PC-9 (cell line): ENCODE measurements around the gene GJB1. TPM values are rescaled to one million over a fixed set of nuclear protein-coding genes. Genes with fewer than 3 reads are reported as not detected.

Experiments
- BruUV-seq: library from RNA; stranded (reverse); fragments of 400-500 nt; replicated peaks from 2 replicates; lab custom pipeline; 2021; lab: Mats Ljungman, UMichigan
- CTCF ChIA-PET: fragments of 300-600 bp; sonication (Branson Sonifier 250); formaldehyde crosslinking; loops from one replicate; lab custom pipeline; 2022; ENCODE audit warnings: antibody characterized with exemption; lab: Charles Lee
- POLR2A ChIA-PET: fragments of 300-600 bp; sonication (Branson Sonifier 250); formaldehyde crosslinking; loops from one replicate; lab custom pipeline; 2022; ENCODE audit warnings: antibody characterized with exemption; ENCODE audit not compliant: unreplicated experiment; lab: Charles Lee
- DNase-seq, 2 experiments: peaks; one replicate each; pipeline versions ENCODE4 v3.0.0 to v3.0.0-alpha.2; 2015 to 2022; ENCODE audit warnings: mixed read lengths in 1 of 2
- H2AFZ ChIP-seq: fragments of 200-600 bp; sonication (generic); 2 replicates; pipeline ENCODE4 v1.8.1; 2017; ENCODE audit warnings: antibody characterized with exemption
- H3F3A ChIP-seq: fragments of 200-600 bp; sonication (generic); 2 replicates; pipeline ENCODE4 v1.8.1; 2017; ENCODE audit warnings: antibody characterized with exemption, mild to moderate bottlenecking, low read depth; ENCODE audit not compliant: insufficient read depth
- H3K27ac ChIP-seq: fragments of 200-600 bp; sonication (generic); 2 replicates; pipeline ENCODE4 v1.6.1; 2016; ENCODE audit warnings: mixed run types
- H3K27me3 ChIP-seq: fragments of 200-600 bp; sonication (generic); 2 replicates; pipeline ENCODE4 v1.6.1; 2016; ENCODE audit warnings: low read depth, mixed run types; ENCODE audit not compliant: insufficient read depth
- H3K36me3 ChIP-seq: fragments of 200-600 bp; sonication (generic); 2 replicates; pipeline ENCODE4 v1.6.1; 2016; ENCODE audit warnings: low read depth, mixed run types
- H3K4me1 ChIP-seq: fragments of 200-600 bp; sonication (generic); replicated peaks from 2 replicates; pipeline ENCODE4 v1.6.1; 2016; ENCODE audit warnings: mixed run types; ENCODE audit not compliant: insufficient read depth
- H3K4me2 ChIP-seq: fragments of 200-600 bp; sonication (generic); 2 replicates; pipeline ENCODE4 v1.6.1; 2017; ENCODE audit warnings: mixed run types
- H3K4me3 ChIP-seq: fragments of 200-600 bp; sonication (generic); 2 replicates; pipeline ENCODE4 v1.6.1; 2016; ENCODE audit warnings: mixed run types
- H3K79me2 ChIP-seq: fragments of 200-600 bp; sonication (generic); 2 replicates; pipeline ENCODE4 v1.6.1; 2017; ENCODE audit warnings: low read depth, mixed run types
- H3K9me2 ChIP-seq: fragments of 200-600 bp; sonication (generic); 2 replicates; pipeline ENCODE4 v1.8.1; 2017; ENCODE audit warnings: mild to moderate bottlenecking; ENCODE audit not compliant: insufficient read depth
- H3K9me3 ChIP-seq: fragments of 200-600 bp; sonication (generic); 2 replicates; pipeline ENCODE4 v1.8.1; 2016; ENCODE audit warnings: low read depth; ENCODE audit not compliant: insufficient read depth
- H4K20me1 ChIP-seq: fragments of 200-600 bp; sonication (generic); 2 replicates; pipeline ENCODE4 v1.8.1; 2017; ENCODE audit not compliant: insufficient read depth
- CTCF ChIP-seq: fragments of 200-600 bp; sonication (generic); conservative IDR thresholded peaks from 2 replicates; pipeline ENCODE4 v1.6.1; 2017; ENCODE audit warnings: mixed run types, antibody characterized with exemption, mild to moderate bottlenecking, moderate library complexity
- EZH2 ChIP-seq: fragments of 200-600 bp; sonication (generic); IDR thresholded peaks from 2 replicates; pipeline ENCODE4 v1.8.0; 2017; ENCODE audit warnings: antibody characterized with exemption, low read depth
- intact Hi-C: fragments of 100-400 bp; cut with micrococcal nuclease; formaldehyde crosslinking; loops from one replicate; pipeline ENCODE4 v1.10.0; 2022; ENCODE audit not compliant: unreplicated experiment
- total RNA-seq: library from RNA; stranded (reverse); gene quantifications from 2 replicates; pipeline ENCODE4 v1.2.3, GENCODE V29; 2021

The GJB1 gene
- total RNA-seq, 1 experiment from 2014 or later: not detected

- Histone ChIP-seq H3K36me3 (no peaks in the 10 kb centered on the region; the same call in 1 of the 2 replicates), H2AFZ (no peak overlapping the region), H3K9me2 (no peaks in the 10 kb centered on the region), H3K79me2 (no peaks in the 10 kb centered on the region), H3K4me1 (no peaks in the 10 kb centered on the region), H4K20me1 (no peaks in the 10 kb centered on the region), H3F3A (no peaks in the 10 kb centered on the region), H3K4me3 (no peak overlapping the region), H3K9me3 (no peaks in the 10 kb centered on the region), H3K27me3 (no peaks in the 10 kb centered on the region), H3K4me2 (no peak overlapping the region), H3K27ac (no peak overlapping the region)
- TF ChIP-seq CTCF: no peak
- no peak for TF ChIP-seq EZH2
- DNase-seq: no peak
- ChIA-PET POLR2A (no interaction called here), CTCF (no interaction called here)
- intact Hi-C loops: no loop called here
- no TSS peak for BruUV-seq
Observed at GRCh38 chrX:71244359-71245128, 21.5 kb downstream of the GJB1 start.

- Histone ChIP-seq H2AFZ (no peak overlapping the region), H3K4me3 (no peak overlapping the region), H3K79me2 (no peaks in the 10 kb centered on the region), H3F3A (no peaks in the 10 kb centered on the region), H3K27me3 (no peaks in the 10 kb centered on the region), H3K4me1 (no peaks in the 10 kb centered on the region), H3K9me3 (no peaks in the 10 kb centered on the region), H3K9me2 (no peaks in the 10 kb centered on the region), H3K36me3 (no peaks in the 10 kb centered on the region; the same call in 1 of the 2 replicates), H3K27ac (no peak overlapping the region), H4K20me1 (no peaks in the 10 kb centered on the region), H3K4me2 (no peak overlapping the region)
- ChIA-PET CTCF (no interaction called here), POLR2A (no interaction called here)
- no TSS peak for BruUV-seq
- TF ChIP-seq CTCF: no peak
- TF ChIP-seq EZH2: no peak
- DNase-seq: no peak
- intact Hi-C loops: no loop called here
Observed at GRCh38 chrX:71245159-71245558, 22.1 kb downstream of the GJB1 start.

- no peak overlapping the region for H2AFZ ChIP-seq
- BruUV-seq: no TSS peak
- no peaks in the 10 kb centered on the region for H3K27me3 ChIP-seq
Observed at GRCh38 chrX:71250841-71251240, 27.8 kb downstream of the GJB1 start.

More at GRCh38 chrX:71250841-71251240, 27.8 kb downstream of the GJB1 start:
- DNase-seq: no peak
- Histone ChIP-seq H4K20me1 (no peaks in the 10 kb centered on the region), H3F3A (peaks cover 6% of the 10 kb centered on the region; the same call in 1 of the 2 replicates), H3K27ac (no peak overlapping the region), H3K36me3 (no peaks in the 10 kb centered on the region), H3K4me3 (no peak overlapping the region), H3K9me2 (no peaks in the 10 kb centered on the region), H3K9me3 (no peaks in the 10 kb centered on the region), H3K4me2 (no peak overlapping the region), H3K4me1 (peaks cover 12% of the 10 kb centered on the region), H3K79me2 (peaks cover 10% of the 10 kb centered on the region; the same call in 1 of the 2 replicates)
- intact Hi-C loops: no loop called here
- no peak for TF ChIP-seq CTCF
- TF ChIP-seq EZH2: no peak
- POLR2A ChIA-PET: no interaction called here
- CTCF ChIA-PET: no interaction called here
